ENCODE results near the gene ABCC4. TPM values are rescaled to one million over a fixed set of nuclear protein-coding genes. Genes with fewer than 3 reads are reported as not detected.

The ABCC4 gene
- total RNA-seq, 1 donor from 2014 or later, result 7.5 TPM

GRCh38 chr13:95123726-95124125, 177.5 kb downstream of the ABCC4 start:
- Mint-ChIP-seq H3K27me3 (no peaks in the 10 kb centered on the region), H3K9me3 (ENCODE audit: low read depth) (peaks cover 6% of the 10 kb centered on the region), H3K4me3 (ENCODE audit: low read depth) (peak overlapping the region; percentile 2), H3K4me1 (ENCODE audit: low read depth) (peaks cover 39% of the 10 kb centered on the region), H3K36me3 (ENCODE audit: insufficient read depth) (peaks cover 8% of the 10 kb centered on the region), H3K27ac (peak overlapping the region; percentile 87)
- TF ChIP-seq CTCF (IDR thresholded peaks at IDR 0.05; ENCODE audit: unreplicated experiment), result no peak
- DNase-seq (ENCODE audit: low spot score, unreplicated experiment), result no peak

GRCh38 chr13:95122063-95122462, 179.2 kb downstream of the ABCC4 start:
- Mint-ChIP-seq H3K4me1 (ENCODE audit: low read depth) (peaks cover 29% of the 10 kb centered on the region), H3K36me3 (ENCODE audit: insufficient read depth) (peaks cover 8% of the 10 kb centered on the region), H3K9me3 (ENCODE audit: low read depth) (peaks cover 6% of the 10 kb centered on the region), H3K27me3 (no peaks in the 10 kb centered on the region), H3K4me3 (ENCODE audit: low read depth) (no peak overlapping the region), H3K27ac (peak overlapping the region; percentile 19)
- no peak for TF ChIP-seq CTCF (IDR thresholded peaks at IDR 0.05; ENCODE audit: unreplicated experiment)
- no peak for DNase-seq (ENCODE audit: low spot score, unreplicated experiment)

- no peaks in the 10 kb centered on the region for H3K27me3 Mint-ChIP-seq
- no peak for TF ChIP-seq CTCF (IDR thresholded peaks at IDR 0.05; ENCODE audit: unreplicated experiment)
- no peak overlapping the region for H3K27ac Mint-ChIP-seq
- H3K36me3 Mint-ChIP-seq (ENCODE audit: insufficient read depth), result peaks cover 8% of the 10 kb centered on the region
- peaks cover 6% of the 10 kb centered on the region for H3K9me3 Mint-ChIP-seq (ENCODE audit: low read depth)
- H3K4me1 Mint-ChIP-seq (ENCODE audit: low read depth), result peaks cover 31% of the 10 kb centered on the region
- DNase-seq (ENCODE audit: low spot score, unreplicated experiment), result no peak
- H3K4me3 Mint-ChIP-seq (ENCODE audit: low read depth), result no peak overlapping the region
Observed at GRCh38 chr13:95121516-95121915, 179.7 kb downstream of the ABCC4 start.

DNA sequence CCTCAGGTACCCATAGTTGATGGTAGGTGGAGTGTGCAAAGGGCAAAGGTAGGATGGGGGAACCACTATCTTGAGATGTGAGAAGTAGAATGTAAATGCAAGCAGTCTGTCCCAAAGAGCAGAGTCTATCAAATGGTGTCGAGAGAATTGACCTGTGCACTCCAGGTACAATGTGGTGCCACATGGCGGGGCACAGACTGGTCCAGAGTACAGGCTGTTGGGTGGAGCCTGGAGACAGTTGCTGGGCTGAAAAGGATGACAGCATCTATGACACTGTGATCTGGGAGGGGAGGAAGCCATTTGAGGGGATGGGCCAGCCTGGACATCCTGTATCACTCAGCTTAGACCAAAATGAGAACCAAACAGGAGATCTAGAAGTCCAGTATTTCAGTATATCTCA, 180.6 kb downstream of the ABCC4 start:
- no peak for DNase-seq (ENCODE audit: low spot score, unreplicated experiment)
- Mint-ChIP-seq H3K4me1 (ENCODE audit: low read depth) (peaks cover 34% of the 10 kb centered on the region), H3K27me3 (no peaks in the 10 kb centered on the region), H3K27ac (peak overlapping the region; percentile 29), H3K36me3 (ENCODE audit: insufficient read depth) (peaks cover 8% of the 10 kb centered on the region), H3K4me3 (ENCODE audit: low read depth) (no peak overlapping the region), H3K9me3 (ENCODE audit: low read depth) (peaks cover 6% of the 10 kb centered on the region)
- TF ChIP-seq CTCF (IDR thresholded peaks at IDR 0.05; ENCODE audit: unreplicated experiment), result no peak

DNA sequence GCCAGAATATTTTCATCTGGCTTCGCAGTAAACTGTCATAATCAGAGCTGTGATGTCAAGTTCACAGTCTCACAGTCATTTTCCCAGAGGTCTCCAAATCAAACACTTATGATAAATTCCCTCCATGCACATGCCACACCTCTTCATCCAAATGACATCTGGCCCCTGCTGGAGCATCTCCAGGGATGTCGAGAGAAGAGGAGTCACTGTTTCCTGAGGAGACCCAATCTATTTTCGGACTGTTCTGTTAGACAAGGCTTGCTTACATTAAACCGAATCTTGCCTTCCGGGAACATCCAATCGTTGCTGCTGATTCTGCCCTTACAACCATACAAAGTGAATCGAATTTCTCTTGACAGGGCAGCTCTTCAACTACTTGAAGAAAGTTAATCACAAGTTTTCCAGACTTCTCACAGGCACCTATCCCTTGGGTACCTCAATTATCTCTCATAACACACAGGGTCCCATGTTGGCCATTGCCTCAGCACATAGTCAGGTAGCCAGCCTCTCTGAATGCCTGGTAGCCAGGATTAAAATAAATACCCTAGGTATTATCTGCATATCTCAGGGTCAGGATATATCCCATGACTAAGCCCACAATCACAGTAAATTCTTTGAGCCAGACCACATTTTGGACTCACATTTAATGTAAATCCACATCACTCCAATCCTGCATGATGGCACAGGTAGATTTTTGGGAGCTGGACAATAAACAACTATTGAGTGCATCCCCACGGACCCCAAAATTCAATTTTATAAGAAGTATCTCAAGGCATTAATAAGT, 182.5 kb downstream of the ABCC4 start:
- DNase-seq (ENCODE audit: low spot score, unreplicated experiment), result no peak
- Mint-ChIP-seq H3K27ac (no peak overlapping the region), H3K4me3 (ENCODE audit: low read depth) (no peak overlapping the region), H3K4me1 (ENCODE audit: low read depth) (peaks cover 37% of the 10 kb centered on the region), H3K9me3 (ENCODE audit: low read depth) (peaks cover 6% of the 10 kb centered on the region), H3K36me3 (ENCODE audit: insufficient read depth) (peaks cover 8% of the 10 kb centered on the region), H3K27me3 (no peaks in the 10 kb centered on the region)
- TF ChIP-seq CTCF (IDR thresholded peaks at IDR 0.05; ENCODE audit: unreplicated experiment), result no peak
